HG03439 (cell line): ENCODE results near the gene LGR6.

Source experiments
- ATAC-seq: cut with Tn5 transposase; IDR thresholded peaks from one replicate; pipeline ENCODE4 v1.9.1; 2021; ENCODE audit warnings: mild to moderate bottlenecking, moderate library complexity; ENCODE audit not compliant: unreplicated experiment

LGR6 gene

DNA sequence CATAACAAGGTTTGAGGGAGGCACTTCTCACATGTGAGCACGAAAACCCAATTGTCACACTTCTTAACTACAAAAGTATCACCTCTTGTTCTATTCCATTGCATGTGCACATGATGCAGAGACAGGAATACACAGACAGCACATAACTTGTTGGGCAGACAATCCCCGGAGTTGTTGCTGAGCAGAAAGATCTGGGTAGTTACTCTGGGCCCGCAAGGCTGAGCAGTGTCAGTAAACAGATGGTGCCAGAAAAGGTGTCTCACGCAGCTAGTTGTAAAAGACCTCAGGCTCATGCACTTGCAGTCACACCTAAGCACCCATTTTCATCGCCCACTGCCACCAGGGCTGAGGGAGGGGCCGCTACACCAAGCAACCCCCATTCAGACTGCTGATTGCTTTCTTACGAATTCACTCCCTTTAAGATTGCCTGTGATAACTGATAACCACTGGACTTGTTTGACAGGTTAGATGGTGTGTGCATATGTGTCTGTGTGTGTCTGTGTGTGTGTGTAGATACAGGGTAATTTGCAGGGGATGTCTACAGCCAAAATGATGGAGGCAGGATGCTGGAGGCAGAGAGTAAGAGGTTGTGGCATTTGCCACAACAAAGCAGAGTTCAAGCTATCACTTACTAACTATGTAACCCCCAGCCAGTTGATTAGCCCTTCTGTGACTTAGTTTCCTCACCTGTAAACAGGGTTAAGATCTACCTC, 4.2 kb downstream of the LGR6 start:
- no peak for ATAC-seq

DNA sequence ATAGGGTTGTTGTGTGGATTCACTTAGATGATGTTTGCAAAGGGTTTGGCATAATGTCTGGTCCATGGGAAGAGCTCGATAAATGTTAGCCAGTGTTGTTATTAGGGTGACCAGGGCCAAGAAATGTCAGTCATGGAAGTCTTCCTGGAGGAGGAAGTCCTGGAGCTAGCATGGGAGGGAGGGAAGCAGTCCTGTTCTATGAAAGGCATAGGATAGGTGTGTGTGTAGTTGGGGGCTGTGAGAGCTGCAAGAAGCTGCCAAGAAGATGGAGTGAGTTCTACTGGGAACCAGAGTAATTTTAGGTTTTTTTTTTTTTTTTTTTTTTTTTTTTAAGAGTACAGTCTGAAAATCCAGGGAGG, 4.7 kb downstream of the LGR6 start:
- ATAC-seq, result no peak

DNA sequence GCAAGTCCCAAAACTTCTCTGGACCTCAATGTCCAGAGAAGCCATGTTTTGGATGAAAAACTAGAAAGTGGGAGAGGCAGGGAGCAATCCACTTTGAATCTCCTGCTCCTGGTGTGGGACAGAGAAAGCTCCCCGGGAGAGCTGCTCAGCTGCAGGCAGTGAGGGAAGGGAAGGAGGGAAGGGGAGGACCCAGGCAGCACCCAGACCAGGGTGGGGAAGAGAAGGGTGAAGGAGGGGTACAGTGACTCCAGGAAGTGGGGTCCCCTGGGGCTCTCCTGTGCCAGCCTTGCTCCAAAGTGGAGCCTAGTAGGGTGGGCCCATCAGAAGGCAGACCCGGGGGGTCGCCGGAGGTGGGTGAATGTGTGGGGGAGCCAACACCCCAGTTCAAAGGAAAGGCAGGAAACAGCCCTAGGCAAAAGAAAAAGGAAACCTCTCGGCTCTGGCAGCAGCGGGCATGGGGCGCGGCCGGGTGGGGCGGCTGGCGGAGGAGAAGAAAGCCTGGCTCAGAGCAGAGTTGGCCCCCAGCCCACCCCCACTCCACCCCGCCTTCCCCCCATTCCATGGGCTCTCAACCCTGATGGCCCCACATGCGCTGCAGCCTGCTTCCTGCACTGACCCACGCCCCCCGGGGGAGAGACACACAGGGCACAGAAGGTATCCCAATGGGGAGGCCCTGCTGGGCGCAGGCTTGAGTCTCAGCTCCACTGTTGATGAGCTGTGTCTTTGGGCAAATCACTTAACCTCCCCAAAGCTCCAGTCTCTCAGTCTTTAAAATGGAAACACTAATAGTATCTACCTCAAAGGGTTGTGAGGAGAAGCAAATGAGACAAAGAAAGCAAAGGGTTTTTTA, 5.7 kb downstream of the LGR6 start:
- no peak for ATAC-seq

DNA sequence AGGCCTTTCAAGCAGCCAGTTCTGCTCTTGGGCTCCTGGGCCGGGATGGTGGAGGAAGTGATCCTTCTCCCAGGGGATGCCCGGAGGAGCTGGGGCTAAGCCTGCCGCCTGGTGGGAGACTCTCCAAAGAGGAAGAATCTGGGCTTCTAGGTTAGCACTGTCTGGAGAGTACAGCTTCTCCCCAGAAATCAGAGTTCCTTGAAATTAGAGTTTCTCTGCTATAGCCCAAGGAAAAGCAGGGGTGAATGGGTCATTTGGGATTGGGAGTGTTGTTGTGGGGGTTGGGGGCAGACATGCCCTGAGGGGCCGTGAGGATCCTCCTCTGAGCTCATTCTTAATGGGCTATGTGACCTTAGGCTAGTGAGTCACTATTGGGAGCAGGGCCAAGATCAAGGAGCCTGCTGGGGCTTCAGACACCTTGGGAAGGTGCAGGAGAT, 6.5 kb downstream of the LGR6 start:
- ATAC-seq, result no peak

DNA sequence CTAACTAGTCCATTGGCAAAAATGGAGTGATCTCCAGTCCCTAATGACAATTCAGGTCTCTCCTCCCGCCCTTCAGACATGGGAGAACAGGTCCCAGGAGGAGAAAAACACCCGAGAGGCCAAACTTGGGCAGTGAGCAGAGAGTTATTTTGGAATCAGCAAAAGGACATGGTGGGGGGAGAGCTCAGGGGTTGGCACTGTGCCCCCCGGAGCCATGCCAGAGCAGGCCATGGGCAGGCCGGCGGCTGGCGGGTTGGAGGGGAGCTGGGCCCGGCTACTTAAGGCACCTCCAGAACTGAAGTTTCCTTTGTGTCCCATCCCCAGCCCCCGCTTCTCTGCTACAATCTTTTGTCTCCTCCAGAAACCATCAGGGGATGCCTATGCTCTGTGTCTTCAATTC, 7.1 kb downstream of the LGR6 start:
- no peak for ATAC-seq

DNA sequence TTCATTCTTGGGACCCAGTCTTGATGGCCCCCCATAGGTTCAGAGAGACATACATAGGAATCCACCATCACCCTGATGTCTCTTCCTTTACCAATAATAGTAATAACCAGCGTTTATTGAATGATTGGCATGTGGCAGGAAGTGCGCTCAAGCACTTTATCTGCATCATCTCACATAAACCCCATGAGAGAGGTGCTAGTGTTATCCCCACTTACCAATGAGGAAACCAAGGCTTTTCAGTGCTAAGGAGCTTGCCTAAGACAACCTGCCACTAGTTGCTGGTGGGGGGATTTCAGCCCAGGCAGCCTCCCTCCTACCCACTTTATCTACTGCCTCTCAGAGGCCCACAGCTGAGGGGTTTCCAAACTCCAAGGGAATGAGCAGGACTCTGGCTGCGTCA, 7.7 kb downstream of the LGR6 start:
- ATAC-seq, result no peak

DNA sequence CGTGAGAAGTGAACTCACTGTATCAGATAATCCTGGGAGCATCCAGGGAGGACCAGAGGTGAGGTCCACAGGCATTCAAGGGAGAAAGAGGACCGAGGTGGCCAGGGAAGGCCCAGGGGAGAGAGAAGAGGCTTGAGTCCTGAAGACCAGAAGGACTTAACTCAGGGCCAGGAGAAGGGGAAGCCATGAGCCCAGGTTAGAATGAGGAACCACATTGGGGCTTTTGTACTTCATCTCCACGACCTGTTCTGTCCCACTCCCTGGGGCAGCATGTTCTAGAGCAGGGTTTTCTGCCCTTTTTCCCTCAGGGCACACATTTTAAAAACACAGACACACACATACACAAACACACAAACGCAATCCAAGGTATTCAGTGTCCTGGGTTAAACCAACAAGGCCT, 8.4 kb downstream of the LGR6 start:
- no peak for ATAC-seq

DNA sequence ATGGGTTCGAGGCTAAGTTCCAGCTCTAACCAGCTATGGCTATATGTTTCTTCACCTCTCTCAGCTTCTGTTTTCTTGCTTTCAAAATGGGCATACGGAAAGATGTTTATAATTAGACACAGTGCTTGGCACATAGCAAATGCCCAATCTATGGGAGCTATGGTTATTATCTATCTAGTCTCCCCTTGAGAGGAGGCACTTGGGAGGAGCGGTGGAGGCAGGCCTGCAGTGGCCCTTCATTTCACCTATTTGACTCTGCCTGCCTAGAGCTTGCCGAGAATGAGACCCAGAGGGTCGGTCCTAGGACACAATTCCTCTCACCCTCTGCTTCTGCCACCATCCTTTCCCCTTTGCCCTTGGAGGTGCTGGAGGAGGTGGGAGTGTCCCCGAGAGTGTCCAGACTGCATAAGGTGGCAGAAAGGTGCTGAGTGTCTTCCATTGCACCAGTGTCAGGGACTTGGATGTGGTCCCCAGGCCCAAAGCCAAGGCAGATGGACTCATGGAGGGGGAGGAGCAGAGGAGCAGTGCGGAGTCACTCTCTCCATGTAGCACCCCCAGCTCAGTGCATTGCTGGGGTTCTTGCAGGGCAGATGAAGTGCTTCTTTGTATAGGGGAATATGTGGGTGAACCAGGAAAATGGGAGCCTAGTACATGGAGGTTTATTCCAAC, 9.0 kb downstream of the LGR6 start:
- no peak for ATAC-seq

DNA sequence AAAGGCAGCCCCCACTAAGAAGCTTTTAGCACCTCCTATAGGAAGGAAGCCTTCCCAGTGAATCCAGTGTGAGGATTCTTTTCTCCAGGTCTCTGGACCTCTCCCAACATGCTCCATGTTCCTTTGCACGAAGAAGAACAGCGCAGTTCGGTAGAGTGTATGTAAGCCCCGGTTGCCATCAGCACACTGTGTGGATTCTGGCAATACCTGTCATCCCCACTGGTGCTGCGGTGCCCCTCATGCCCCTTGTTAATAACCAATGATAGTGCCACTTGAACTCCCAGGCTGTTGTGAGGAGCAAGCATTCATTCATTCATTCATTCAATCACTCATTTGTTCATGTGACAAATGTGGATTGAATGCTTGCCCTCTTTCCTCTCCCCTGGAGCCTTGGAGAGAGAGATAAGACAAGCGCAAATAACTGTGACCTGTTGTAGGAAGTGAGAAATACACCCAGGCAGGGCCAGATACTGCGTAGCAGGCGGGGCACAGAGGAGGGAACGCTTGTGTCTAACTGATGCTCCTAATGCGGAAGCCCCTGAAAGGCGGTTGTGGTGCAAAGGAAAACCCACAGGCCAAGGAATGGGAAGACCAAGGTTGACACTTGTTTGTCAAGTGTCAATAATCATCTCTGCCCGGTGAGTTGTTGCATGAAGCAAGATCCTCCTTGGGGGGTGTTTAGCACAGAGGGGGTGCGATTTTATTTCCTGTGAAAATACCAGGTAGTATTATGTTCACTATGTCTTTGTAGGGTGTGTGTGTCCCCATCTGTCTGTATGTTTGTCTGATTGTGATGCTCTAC, 9.8 kb downstream of the LGR6 start:
- ATAC-seq, result no peak

DNA sequence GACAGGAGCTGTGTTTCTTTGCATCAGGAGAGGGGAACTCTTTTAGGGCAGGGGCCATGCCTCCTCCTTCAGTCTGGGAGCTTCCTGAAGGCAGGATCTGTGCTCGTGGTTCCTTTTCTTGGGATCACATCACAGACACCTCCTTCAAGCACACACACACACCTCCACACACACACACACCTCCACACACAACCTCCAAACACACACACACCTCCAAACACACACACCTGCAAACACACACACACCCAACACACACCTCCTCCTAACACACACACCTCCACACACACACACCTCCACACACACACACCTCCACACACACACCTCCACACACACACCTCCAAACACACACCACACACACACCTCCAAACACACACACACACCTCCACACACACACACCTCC, 10.5 kb downstream of the LGR6 start:
- ATAC-seq, result no peak

DNA sequence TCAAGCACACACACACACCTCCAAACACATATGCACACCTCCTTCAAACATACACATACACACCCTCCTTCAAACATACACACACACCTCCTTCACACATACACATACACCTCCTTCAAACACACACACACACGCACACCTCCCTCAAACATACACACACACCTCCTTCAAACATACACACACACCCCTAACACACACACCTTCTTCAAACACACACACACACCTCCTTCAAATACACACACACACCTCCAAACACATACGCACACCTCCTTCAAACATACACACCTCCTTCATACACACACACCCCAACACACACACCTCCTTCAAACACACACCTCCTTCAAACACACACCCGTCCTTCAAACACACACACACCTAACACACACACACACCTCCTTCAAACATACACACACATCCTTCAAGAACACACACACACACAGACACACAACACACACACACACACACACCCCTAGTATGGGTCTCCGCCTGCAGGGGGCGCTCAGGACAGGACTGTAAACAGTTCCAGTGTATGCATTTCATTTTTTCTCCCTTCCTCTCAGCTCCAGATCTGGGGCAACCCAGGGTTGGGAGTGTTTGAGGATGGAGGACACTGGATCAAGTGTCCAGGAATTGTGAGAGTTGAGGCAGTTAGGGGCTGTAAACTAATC, 12.1 kb downstream of the LGR6 start:
- no peak for ATAC-seq

DNA sequence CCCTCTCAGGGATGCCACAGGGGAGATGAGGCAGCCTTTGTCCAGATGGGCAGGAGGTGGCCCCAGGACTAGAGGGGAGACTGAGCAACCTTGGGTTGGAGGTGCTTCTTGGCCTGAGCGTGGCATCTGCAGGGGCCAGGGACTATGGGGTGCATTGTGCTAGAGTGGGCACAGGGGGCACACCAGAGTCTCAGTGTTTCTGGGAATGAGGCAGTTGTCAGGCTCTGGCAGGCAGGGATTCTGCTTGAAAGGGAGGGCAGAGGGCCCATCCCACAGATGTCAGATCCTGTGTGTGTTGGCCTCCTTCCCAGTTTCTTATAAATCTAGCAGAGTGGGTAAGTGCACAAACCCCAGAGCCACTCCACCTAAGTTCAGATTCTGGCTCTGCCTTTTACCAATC, 13.7 kb downstream of the LGR6 start:
- ATAC-seq, result no peak

DNA sequence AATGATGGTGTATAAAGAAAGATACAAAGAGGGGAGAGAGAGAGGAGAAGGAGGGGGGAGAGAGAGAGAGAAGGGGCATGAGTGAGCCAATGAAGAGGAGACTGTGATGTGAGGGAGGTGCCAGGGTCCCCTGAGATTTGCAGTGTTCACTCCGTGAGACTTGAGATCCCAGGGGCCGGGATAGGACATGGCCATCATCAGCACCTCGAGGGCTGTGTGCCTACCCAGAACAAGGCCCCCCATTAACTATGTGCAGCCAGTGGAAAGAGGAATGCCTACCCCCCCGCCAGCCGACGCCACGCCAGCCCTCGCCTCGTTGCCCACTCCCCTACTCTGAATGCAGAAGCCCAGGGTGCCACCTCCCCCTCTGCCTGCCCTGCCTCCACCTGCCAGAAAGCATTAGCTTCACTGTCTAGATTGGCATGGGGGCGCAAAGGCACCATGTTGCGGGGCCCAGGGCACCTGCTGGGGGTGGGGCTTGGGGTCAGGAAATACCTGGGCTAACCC, 14.8 kb downstream of the LGR6 start:
- ATAC-seq, result no peak

DNA sequence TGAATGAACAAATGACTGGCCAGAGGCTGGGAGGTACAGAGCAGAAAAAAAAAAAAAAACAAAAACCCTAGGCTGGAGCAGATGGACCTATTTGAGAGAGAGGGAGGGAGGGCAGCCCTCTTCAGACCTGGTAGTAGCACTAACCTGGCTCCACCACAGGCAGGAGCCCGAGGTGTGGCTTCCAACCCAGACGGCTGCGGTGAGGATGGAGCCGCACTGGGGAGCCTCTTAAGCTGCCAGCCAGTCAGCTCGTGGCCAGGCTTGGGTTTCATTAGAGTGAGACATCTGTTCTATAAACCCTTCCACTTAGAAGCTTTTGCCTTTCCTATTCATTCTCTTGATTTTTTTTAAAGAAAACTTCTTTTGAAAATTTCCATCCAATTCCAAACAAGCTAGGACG, 16.8 kb downstream of the LGR6 start:
- ATAC-seq, result no peak

DNA sequence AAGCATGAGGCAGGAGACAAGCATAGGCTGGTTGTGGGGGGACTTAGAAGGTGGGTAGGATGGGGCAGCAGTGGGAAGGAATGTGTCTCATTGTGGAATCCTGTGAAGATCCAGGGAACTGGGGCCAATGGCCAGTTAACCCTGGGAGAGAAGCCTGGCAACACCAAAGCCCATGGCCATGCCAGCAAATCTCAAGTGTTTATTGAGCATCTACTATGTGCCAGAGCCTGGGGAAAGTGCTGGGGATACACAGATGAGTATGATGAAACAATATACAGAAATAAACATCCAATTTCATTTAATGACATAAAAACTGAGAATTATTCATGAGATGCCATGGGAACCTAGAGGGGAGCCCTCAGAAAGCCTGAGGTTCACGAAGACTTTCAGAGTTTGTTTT, 17.4 kb downstream of the LGR6 start:
- no peak for ATAC-seq

DNA sequence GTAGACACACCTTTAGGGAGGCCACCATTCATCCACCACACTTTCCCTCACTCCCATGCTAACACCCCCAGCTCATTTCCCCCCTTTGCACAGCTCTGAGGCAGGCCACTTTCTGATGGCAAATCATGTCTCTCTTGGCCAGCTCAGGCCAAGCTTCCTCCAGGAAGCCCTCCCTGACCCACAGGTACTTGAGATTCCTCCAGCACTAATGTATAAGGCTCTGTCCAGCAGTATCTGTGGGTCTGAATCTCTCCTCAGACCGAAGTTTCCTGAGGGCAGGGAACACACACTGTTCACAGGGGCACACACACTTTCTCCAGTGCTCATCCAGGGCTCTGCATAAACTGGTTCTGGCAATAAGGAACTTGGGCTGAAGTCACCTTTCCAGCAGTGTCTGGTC, 19.2 kb downstream of the LGR6 start:
- ATAC-seq, result no peak

DNA sequence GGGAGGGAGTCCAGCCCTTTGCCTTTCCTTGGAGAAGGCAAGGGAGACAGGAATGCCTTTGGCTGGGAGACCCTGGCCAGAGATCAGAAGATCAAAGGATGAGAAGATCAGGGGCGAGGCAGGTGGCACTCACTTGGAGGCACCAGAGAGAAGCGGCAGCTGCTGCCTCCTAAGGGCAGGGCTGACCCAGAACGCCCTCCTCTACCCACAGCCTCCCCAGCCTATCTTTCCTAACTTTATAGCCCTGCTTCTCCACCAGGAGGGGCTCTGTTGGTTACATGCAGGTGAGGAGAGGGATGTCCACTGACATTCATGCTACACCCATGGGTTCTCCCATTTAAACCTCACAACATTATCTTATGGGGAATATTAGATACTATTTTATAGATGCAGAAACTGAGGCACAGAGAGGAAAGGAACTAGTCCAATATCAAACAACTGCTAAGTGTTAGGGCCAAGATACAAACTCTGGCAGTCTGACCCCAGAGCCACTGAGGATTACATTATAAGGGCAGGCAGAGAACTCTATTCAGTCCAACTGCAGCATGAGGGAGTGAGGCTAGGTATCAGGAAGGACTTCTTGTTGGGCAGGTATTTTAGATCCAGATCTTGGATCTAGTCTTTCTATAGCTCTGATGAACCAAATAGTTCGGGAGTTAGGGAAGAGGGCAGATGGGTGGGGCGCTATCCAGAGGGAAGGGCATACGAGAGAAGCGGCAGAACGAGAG, 19.9 kb downstream of the LGR6 start:
- no peak for ATAC-seq

DNA sequence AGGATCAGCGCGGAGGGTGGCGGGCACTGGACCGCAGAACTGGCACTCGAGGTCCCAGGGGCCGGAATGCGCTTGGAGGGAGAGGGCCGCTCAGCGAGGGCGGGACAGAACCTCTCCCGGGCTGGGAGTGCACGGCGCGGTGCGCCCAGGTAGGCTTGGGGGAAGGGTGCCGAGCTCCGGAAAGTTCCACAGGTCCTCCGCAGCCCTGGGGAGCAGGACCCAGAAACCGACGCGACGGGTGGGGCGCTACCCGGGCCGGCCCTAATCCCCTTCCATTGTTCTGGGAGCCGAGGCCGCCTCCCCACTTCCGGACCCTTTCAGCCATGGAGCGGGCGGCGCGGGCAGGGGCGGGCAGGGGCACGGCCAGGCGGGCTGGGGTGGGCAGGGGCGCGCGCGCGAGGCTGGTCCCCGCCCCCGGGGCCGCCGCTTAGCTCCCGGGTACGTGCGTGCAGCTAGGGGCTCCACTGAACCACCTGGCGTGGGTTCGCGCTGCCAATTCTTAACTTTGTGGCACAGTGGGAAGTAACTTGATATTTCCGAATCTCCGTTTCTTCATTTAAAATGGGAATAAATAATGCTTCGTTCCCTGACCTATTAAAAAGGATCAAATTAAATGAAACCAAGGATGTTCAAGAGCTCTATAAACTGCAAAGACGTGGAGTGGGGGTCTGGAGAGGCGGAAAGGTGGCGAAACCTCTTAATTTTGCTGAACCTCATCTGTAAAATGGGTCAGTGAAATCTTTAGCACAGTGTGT, 20.7 kb downstream of the LGR6 start:
- no peak for ATAC-seq
